GM12874 (cell line): ENCODE results near the gene PKLR.

Experiments
- TF ChIP-seq, protein P1 (sequence below): IDR thresholded peaks from 2 replicates; pipeline ENCODE4 v1.5.1; 2011; ENCODE audit warnings: low read depth, mild to moderate bottlenecking, control low read depth, low read length, moderate library complexity; ENCODE audit not compliant: insufficient read depth

PKLR gene

DNA sequence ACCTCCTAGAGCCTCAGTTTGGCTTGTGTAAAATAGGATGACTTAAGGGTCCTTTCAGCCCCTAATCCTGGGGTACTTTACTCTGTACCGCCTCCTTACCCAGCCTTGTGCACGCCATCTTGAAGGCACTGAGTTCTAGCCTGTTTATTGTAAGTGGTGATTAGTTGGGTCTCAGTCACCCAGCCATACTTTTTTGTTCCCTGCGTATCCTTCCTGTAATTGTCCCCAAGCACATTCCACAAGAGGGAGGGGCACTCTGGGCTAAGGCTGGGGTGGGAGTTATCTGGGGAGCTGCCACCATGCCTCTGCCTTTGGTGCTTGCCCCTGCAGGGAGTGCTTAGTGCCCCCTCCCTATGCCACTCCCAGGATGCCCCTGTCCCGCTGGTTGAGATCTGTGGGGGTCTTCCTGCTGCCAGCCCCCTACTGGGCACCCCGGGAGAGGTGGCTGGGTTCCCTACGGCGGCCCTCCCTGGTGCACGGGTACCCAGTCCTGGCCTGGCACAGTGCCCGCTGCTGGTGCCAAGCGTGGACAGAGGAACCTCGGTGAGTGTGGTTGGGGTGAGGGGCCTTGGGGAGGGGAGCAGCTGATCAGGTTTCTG, 8.3 kb upstream of the PKLR start:
- TF ChIP-seq, protein P1, sequence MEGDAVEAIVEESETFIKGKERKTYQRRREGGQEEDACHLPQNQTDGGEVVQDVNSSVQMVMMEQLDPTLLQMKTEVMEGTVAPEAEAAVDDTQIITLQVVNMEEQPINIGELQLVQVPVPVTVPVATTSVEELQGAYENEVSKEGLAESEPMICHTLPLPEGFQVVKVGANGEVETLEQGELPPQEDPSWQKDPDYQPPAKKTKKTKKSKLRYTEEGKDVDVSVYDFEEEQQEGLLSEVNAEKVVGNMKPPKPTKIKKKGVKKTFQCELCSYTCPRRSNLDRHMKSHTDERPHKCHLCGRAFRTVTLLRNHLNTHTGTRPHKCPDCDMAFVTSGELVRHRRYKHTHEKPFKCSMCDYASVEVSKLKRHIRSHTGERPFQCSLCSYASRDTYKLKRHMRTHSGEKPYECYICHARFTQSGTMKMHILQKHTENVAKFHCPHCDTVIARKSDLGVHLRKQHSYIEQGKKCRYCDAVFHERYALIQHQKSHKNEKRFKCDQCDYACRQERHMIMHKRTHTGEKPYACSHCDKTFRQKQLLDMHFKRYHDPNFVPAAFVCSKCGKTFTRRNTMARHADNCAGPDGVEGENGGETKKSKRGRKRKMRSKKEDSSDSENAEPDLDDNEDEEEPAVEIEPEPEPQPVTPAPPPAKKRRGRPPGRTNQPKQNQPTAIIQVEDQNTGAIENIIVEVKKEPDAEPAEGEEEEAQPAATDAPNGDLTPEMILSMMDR: peak; percentile 18; the same call in 1 of the 2 replicates

DNA sequence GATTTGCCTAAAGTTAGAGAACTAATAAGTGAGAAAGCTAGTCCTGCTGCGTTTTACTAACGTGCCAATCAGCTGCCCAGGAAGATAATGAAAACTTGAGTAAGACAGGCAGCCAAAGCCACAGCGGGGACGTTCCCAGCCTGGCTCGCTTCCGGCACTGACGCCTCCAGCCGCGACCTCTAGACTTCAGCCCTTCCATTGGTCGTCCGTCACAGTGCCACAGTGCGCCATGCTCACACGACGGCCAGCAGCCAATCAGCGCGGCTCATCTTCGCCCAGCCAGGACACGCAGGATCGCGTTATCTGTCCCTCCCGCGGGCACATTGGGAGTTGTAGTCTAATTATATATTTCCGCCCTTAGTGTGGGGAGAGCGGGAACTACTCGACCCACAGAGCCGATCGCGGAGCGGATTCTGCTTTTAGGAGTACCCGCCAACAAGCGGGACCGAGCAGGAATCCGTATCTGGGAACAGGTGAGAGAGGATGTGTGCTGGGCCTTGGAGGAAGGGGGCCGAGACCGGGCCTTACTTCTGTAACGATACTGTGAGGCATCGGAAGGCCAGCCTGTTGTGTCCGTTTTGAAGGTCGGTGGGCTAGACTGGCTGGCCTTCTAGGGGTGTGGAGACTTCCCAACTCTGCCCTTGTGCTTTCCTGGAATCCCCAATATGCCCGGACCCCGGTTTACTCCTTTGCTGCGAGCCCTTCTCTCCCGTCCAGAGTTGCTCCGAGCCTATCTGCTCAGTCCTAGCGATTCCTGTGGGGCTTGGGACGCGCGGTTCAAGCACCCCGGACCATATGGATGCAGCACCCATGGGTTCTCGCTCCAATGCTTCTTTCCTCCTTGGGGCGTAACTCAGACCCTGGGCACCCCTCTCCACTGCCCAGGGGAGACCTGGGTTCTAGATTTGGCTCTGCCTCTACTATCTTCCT, 7.5 kb upstream of the PKLR start, which contains the start of gene FDPS:
TSS of gene FDPS (plus strand) at position 374 of the 930 bp plus-strand sequence. CDS start 924 bp downstream, outside the sequence.
- TF ChIP-seq, protein P1: no peak

DNA sequence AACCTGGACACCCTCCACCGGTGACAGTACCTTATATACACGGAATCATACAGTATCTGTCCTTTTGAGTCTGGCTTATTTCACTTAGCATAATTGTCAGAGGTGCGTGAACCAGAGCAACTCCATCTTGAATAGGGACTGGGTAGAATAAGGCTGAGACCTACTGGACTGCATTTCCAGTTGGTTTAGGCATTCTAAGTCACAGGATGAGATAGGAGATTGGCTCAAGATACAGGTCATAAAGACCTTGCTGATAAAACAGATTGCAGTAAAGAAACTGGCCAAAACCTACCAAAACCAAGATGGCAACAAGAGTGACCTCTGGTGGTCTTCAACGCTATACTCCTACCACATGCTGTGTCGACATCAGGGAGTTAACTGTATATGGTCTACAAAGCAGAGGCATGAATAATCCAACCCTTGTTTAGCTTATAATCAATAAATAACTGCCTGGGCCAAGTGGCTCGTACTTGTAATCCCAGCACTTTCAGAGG, 6.1 kb upstream of the PKLR start:
- TF ChIP-seq, protein P1: peak; percentile 38; the same call in 1 of the 2 replicates

DNA sequence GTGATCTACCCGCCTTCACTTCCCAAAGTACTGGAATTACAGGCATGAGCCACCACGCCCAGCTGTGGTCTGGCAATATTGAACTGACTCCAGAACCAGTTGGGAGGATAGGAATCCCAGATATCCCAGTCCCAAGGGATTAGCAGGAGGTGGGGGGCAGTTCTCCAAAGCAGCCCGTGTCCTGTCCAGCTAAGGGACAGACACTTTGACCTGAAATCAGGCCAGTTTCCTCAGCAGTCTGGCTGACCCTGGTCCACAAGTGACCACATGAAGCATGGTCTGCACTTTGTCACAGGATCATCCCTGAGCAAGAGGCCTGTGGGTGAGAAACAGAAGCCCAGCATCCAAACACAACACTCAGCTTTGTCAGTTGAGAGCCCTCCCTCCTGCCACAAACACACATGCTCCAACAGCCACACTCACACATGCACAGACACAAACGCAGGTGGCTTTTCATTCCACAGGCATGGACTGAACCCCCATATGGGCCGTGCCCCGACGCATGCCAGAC, 4.7 kb upstream of the PKLR start:
- TF ChIP-seq, protein P1: no peak

DNA sequence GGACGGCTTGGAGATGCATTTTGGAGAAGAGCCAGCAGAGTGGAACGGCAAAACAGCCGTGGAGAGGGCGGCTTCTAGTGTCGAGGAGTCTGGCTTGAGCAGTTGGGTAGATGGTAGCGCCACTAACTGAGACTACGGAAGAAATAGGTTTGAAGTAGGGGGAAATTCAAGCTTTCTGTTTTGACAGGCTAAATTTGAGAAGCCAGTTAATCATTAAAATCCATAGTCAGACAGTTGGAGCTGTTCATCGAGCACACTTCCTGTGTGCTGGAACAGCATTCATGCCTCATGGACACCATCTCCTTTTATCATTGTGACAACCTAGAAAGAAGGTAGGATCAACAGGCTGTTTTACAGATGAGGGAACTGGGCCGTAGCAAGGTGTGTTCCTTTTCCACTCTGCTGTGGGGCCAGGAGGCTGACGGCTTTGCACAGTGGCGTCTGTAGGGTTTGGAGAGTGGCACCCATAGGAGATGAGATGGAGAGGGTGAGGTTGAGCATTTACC, 3.4 kb upstream of the PKLR start:
- TF ChIP-seq, protein P1: no peak

DNA sequence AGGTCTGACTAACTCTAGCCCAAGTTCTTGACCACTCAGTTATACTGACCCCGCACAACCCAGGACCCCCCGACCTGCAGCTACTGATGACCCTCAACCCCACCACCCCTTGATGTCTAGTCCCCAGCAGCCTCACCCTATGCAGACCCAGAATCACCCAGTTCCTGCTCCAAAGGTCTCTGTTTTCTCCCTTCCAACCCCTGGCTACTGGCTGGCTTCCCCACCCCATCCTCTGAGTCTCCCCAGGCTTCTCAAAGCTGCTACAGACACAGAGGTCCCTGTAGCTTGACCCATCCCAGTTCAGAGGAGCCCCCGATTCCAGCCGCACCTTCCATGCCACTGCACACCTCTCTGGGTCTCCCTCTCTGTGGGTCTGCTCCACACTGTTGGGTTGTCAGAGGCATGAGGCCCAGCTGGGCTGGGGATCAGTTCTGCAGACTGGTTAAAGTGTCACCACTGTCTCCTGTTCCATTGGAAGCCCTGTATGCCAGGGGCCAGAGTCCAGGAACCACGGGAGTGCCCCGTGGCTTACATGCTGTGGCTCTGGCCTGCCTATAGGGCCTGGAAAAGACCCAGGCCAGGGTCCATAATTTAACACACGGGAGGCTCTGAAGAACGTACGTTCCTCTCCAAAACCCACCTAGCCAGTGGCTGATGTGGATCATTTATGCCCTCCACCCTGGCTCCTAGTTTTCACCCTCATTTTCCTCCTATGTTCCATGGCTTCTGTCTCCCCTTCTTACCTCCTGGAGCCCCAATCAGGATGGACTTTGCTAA, 497 bp downstream of the PKLR start:
- TF ChIP-seq, protein P1: no peak
